ENCODE results near the gene PSMF1.

DNA sequence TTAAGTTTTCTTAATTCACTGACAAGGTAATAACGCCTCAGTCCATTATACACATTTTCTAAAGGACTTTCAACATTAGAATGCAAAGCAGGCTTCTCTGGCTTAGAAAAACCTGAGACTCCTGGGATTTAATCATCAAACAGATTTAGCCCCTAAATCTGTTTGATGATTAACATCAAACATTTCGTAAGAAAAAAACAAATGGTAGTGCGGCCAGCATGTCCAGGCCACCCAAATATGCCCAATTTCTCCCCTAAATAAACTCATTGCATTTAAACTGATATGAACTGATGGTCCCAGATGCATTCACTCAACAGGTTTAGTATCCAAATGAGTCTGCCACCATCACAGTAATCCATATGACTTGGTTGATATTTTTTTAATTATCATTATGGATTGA, 60.2 kb downstream of the PSMF1 start:
- TF ChIP-seq POLR2AphosphoS5 (IDR thresholded peaks at IDR 0.05) (no peak), CTCF (IDR thresholded peaks at IDR 0.05) (no peak)
